Subcutaneous adipose tissue (tissue), 4 donors: Measurements from ENCODE around the gene ERVK3-1. TPM values are rescaled to one million over a fixed set of nuclear protein-coding genes. Genes with fewer than 3 reads are reported as not detected.

Source experiments
- CTCF ChIP-seq: fragments of 450-650 bp; IDR thresholded peaks from one replicate; pipeline ENCODE4 v1.5.1; 2016; ENCODE audit warnings: low read depth, mild to moderate bottlenecking, control low read depth, antibody characterized with exemption, moderate library complexity
- small RNA-seq: library from RNA; depleted of rRNA; stranded (forward); fragments of <200 nt; gene quantifications from one replicate; pipeline ENCODE3, GENCODE V24; 2016
- total RNA-seq, 4 donors: library from RNA; depleted of rRNA; stranded (reverse); fragments of >200 nt; gene quantifications; one replicate each; pipeline ENCODE4 v1.1.0, GENCODE V29; 2016

The ERVK3-1 gene
- total RNA-seq, 4 donors from 2014 or later, result 39.2 to 42.2 (median 40.5) TPM

GRCh38 chr19:58362272-58362994, 57.3 kb downstream of the ERVK3-1 start, which contains the start of gene ZNF497:
Gene ZNF497, minus strand, starts transcription at chr19:58362751. Its CDS starts 5,116 bp downstream, at chr19:58357635.
- TF ChIP-seq CTCF, result no peak

- no peak for TF ChIP-seq CTCF
Measured at GRCh38 chr19:58364146-58364545, 59.0 kb downstream of the ERVK3-1 start.

Small RNAs within 50 kb of the gene (small RNA-seq; reads per million reads assigned to genes)
- gene MIR6806 (not detected), gene RNA5SP473 (not detected)

Other genes with a start within 250 kb of the ERVK3-1 start
- gene ZNF135, start 246.1 kb upstream of the ERVK3-1 start, total RNA-seq, result 1 to 10 TPM; 1.1 to 6.2 (median 3.4) TPM
- 10 to 100 TPM; 16.6 to 34.1 (median 23.3) TPM for gene ZSCAN18, start 207.1 kb upstream of the ERVK3-1 start, total RNA-seq
- gene ZNF329, start 154.6 kb upstream of the ERVK3-1 start, total RNA-seq, result 1 to 10 TPM; 7.5 to 8.3 (median 7.9) TPM
- gene ZNF274, start 122.3 kb upstream of the ERVK3-1 start, total RNA-seq, result 10 to 100 TPM; 17.0 to 25.5 (median 20.3) TPM
- 10 to 100 TPM in 3 of 4 donors, 1 to 10 TPM in 1; 8.7 to 19.6 (median 13.9) TPM for gene ZNF544, start 76.5 kb upstream of the ERVK3-1 start, total RNA-seq
- gene ZNF8, start 26.4 kb upstream of the ERVK3-1 start, total RNA-seq, result 1 to 10 TPM; 4.6 to 7.9 (median 4.9) TPM
- gene ZSCAN22, start 21.6 kb downstream of the ERVK3-1 start, total RNA-seq, result 1 to 10 TPM; 2.2 to 3.4 (median 2.6) TPM
- gene A1BG, start 48.1 kb downstream of the ERVK3-1 start, total RNA-seq, result 10 to 100 TPM in 3 of 4 donors, 1 to 10 TPM in 1; 6.8 to 60.5 (median 11.8) TPM
- 1 to 10 TPM in 1 of 4 donors, under 1 TPM in 2, not detected in 1; 0.51 to 4.1 (median 0.88) TPM for gene ZNF497, start 57.4 kb downstream of the ERVK3-1 start, total RNA-seq
- 1 to 10 TPM in 3 of 4 donors, under 1 TPM in 1; 0.65 to 3.2 (median 1.3) TPM for gene ZNF837, start 75.7 kb downstream of the ERVK3-1 start, total RNA-seq
- 1,000 to 10,000 TPM in 3 of 4 donors, 100 to 1,000 TPM in 1; 904 to 1,484 (median 1,230) TPM for gene RPS5, start 81.9 kb downstream of the ERVK3-1 start, total RNA-seq
- gene RNF225, start 90.3 kb downstream of the ERVK3-1 start, total RNA-seq, result not detected
- gene ZNF584, start 103.3 kb downstream of the ERVK3-1 start, total RNA-seq, result 1 to 10 TPM; 4.7 to 9.5 (median 8.4) TPM
- 1 to 10 TPM; 3.6 to 6.6 (median 5.2) TPM for gene ZNF132, start 134.8 kb downstream of the ERVK3-1 start, total RNA-seq
- 1 to 10 TPM; 2.9 to 8.5 (median 5.1) TPM for gene ZNF324B, start 146.2 kb downstream of the ERVK3-1 start, total RNA-seq
- gene ZNF324, start 161.7 kb downstream of the ERVK3-1 start, total RNA-seq, result 10 to 100 TPM in 1 of 4 donors, 1 to 10 TPM in 3; 4.9 to 11.7 (median 8.6) TPM
- gene ZNF446, start 171.0 kb downstream of the ERVK3-1 start, total RNA-seq, result 10 to 100 TPM in 1 of 4 donors, 1 to 10 TPM in 3; 9.0 to 16.4 (median 9.4) TPM
- 10 to 100 TPM in 1 of 4 donors, 1 to 10 TPM in 3; 4.2 to 13.4 (median 7.2) TPM for gene SLC27A5, start 206.6 kb downstream of the ERVK3-1 start, total RNA-seq
- 10 to 100 TPM in 1 of 4 donors, 1 to 10 TPM in 3; 5.5 to 10.2 (median 6.2) TPM for gene ZBTB45, start 214.4 kb downstream of the ERVK3-1 start, total RNA-seq
- gene TRIM28, start 238.7 kb downstream of the ERVK3-1 start, total RNA-seq, result 100 to 1,000 TPM in 2 of 4 donors, 10 to 100 TPM in 2; 87.9 to 163 (median 119) TPM
- gene CHMP2A, start 249.7 kb downstream of the ERVK3-1 start, total RNA-seq, result 100 to 1,000 TPM in 2 of 4 donors, 10 to 100 TPM in 2; 96.8 to 133 (median 106) TPM